SK-N-SH (cell line): ENCODE results near the gene GRM2. TPM values are rescaled to one million over a fixed set of nuclear protein-coding genes. Genes with fewer than 3 reads are reported as not detected.

Experiments used
- CTCF ChIA-PET: fragments of 300-600, 350-600 bp; formaldehyde crosslinking; extraction: SDS; loops from one replicate; lab custom pipeline; 2021; lab: Yijun Ruan, JAX
- POLR2A ChIA-PET: fragments of 350-600 bp; sonication (Branson Sonifier 250); formaldehyde crosslinking; extraction: SDS; loops from one replicate; lab custom pipeline; 2020; ENCODE audit warnings: antibody characterized with exemption, inconsistent platforms; lab: Yijun Ruan, JAX
- DNase-seq: peaks from one replicate; pipeline ENCODE4 v3.0.0; 2012
- H2AFZ ChIP-seq: fragments of 200-600 bp; sonication (generic); 2 replicates; pipeline ENCODE4 v1.8.1; 2016; ENCODE audit warnings: antibody characterized with exemption, mild to moderate bottlenecking, low read depth
- H3F3A ChIP-seq: fragments of 200-600 bp; sonication (generic); replicated peaks from 2 replicates; pipeline ENCODE3; 2016; ENCODE audit warnings: antibody characterized with exemption, mild to moderate bottlenecking; ENCODE audit not compliant: insufficient read depth
- H3K27ac ChIP-seq, 2 experiments: fragments of 200-500 bp in 1 of 2; fragments of 200-600 bp in 1 of 2; sonication (Bioruptor generic) in 1 of 2; sonication (generic), shearing (Covaris generic) in 1 of 2; 2 replicates each; pipeline versions ENCODE4 v1.5.1 to v1.6.1; 2014 to 2016; ENCODE audit warnings: low read depth in 2 of 2, inconsistent platforms in 1 of 2, low read length in 1 of 2, mild to moderate bottlenecking in 1 of 2, mixed read lengths in 1 of 2
- H3K27me3 ChIP-seq: fragments of 200-600 bp; sonication (generic), shearing (Covaris generic); 2 replicates; pipeline ENCODE4 v1.6.1; 2016; ENCODE audit warnings: mixed run types; ENCODE audit not compliant: insufficient read depth
- H3K36me3 ChIP-seq, 2 experiments: fragments of 200-500 bp in 1 of 2; fragments of 200-600 bp in 1 of 2; sonication (Bioruptor generic) in 1 of 2; sonication (generic) in 1 of 2; replicated peaks in 1 of 2; 2 replicates each; pipeline versions ENCODE3 to v1.5.1; 2014 to 2016; ENCODE audit warnings: low read length in 1 of 2, mild to moderate bottlenecking in 1 of 2; ENCODE audit not compliant: insufficient read depth in 2 of 2, control insufficient read depth in 1 of 2
- H3K4me1 ChIP-seq, 2 experiments: fragments of 200-500 bp in 1 of 2; fragments of 200-600 bp in 1 of 2; sonication (Bioruptor generic) in 1 of 2; sonication (generic), shearing (Covaris generic) in 1 of 2; 2 replicates each; pipeline versions ENCODE4 v1.5.1 to v1.6.1; 2014 to 2016; ENCODE audit warnings: low read depth in 1 of 2, low read length in 1 of 2, mixed run types in 1 of 2; ENCODE audit not compliant: insufficient read depth in 2 of 2, control insufficient read depth in 1 of 2
- H3K4me2 ChIP-seq: fragments of 200-600 bp; sonication (generic), shearing (Covaris generic); 2 replicates; pipeline ENCODE4 v1.6.1; 2017; ENCODE audit warnings: mixed run types
- H3K4me3 ChIP-seq, 2 experiments: fragments of 200-500 bp in 1 of 2; fragments of 200-600 bp in 1 of 2; sonication (Bioruptor generic) in 1 of 2; sonication (generic), shearing (Covaris generic) in 1 of 2; 2 replicates each; pipeline versions ENCODE4 v1.5.1 to v1.8.1; 2014 to 2016; ENCODE audit warnings: low read depth in 2 of 2, inconsistent platforms in 1 of 2, low read length in 1 of 2, mild to moderate bottlenecking in 1 of 2, mixed read lengths in 1 of 2, moderate library complexity in 1 of 2
- H3K79me2 ChIP-seq: fragments of 200-600 bp; sonication (generic); 2 replicates; pipeline ENCODE4 v1.8.1; 2017; ENCODE audit warnings: mild to moderate bottlenecking; ENCODE audit not compliant: insufficient read depth
- H3K9ac ChIP-seq: fragments of 200-600 bp; sonication (generic); 2 replicates; pipeline ENCODE4 v1.6.1; 2017; ENCODE audit warnings: mixed run types
- H3K9me2 ChIP-seq: fragments of 200-600 bp; sonication (generic); 2 replicates; pipeline ENCODE4 v1.6.1; 2017; ENCODE audit warnings: mixed run types
- H3K9me3 ChIP-seq: fragments of 200-600 bp; sonication (generic); 2 replicates; pipeline ENCODE4 v1.6.1; 2017; ENCODE audit warnings: mixed run types, mild to moderate bottlenecking, moderate library complexity
- H4K20me1 ChIP-seq: fragments of 200-600 bp; sonication (generic); 2 replicates; pipeline ENCODE4 v1.6.1; 2017; ENCODE audit warnings: mild to moderate bottlenecking, mixed run types; ENCODE audit not compliant: insufficient read depth
- CHD2 ChIP-seq: fragments of 150-350 bp; IDR thresholded peaks from 2 replicates; pipeline ENCODE4 v1.6.1; 2018; ENCODE audit warnings: low read length; ENCODE audit not compliant: partially characterized antibody
- ELF1 ChIP-seq: IDR thresholded peaks from 2 replicates; pipeline ENCODE4 v1.4.0; 2012
- EP300 ChIP-seq, 2 experiments: IDR thresholded peaks; 2 replicates each; pipeline versions ENCODE4 v1.4.0 to v1.6.1; 2012; ENCODE audit warnings: borderline replicate concordance in 1 of 2, low read depth in 1 of 2, low read length in 1 of 2
- EZH2phosphoT487 ChIP-seq: fragments of 200-600 bp; sonication (generic); IDR thresholded peaks from 2 replicates; pipeline ENCODE4 v1.6.1; 2017; ENCODE audit warnings: low read depth, mixed run types, mild to moderate bottlenecking, antibody characterized with exemption, moderate library complexity, borderline replicate concordance
- FOSL2 ChIP-seq: IDR thresholded peaks from 2 replicates; pipeline ENCODE4 v1.4.0; 2012; ENCODE audit warnings: low read depth, mild to moderate bottlenecking, moderate library complexity, borderline replicate concordance
- FOXJ3 ChIP-seq: sonication (generic); formaldehyde crosslinking; IDR thresholded peaks from 2 replicates; pipeline ENCODE4 v1.5.1; 2020; ENCODE audit warnings: mild to moderate bottlenecking, missing genetic modification reagents
- FOXM1 ChIP-seq: IDR thresholded peaks from 2 replicates; pipeline ENCODE4 v1.4.0; 2012; ENCODE audit warnings: low read depth, mild to moderate bottlenecking
- GATA2 ChIP-seq: sonication (generic); formaldehyde crosslinking; IDR thresholded peaks from 2 replicates; pipeline ENCODE4 v1.5.0; 2020; ENCODE audit warnings: mild to moderate bottlenecking, missing genetic modification reagents
- IRF3 ChIP-seq: fragments of 150-350 bp; IDR thresholded peaks from 2 replicates; pipeline ENCODE4 v1.6.1; 2016; ENCODE audit warnings: mild to moderate bottlenecking, low read depth, low read length
- JUND ChIP-seq: IDR thresholded peaks from 2 replicates; pipeline ENCODE4 v1.4.0; 2012
- MAX ChIP-seq: IDR thresholded peaks from 2 replicates; pipeline ENCODE4 v1.4.0; 2012; ENCODE audit warnings: low read depth
- MEF2A ChIP-seq: IDR thresholded peaks from 2 replicates; pipeline ENCODE4 v1.4.0; 2012; ENCODE audit warnings: low read depth, borderline replicate concordance
- MXI1 ChIP-seq: IDR thresholded peaks from 2 replicates; pipeline ENCODE4 v1.6.1; 2012; ENCODE audit warnings: mild to moderate bottlenecking, low read depth, low read length, improper control_type of control experiment
- NRF1 ChIP-seq: IDR thresholded peaks from 2 replicates; pipeline ENCODE4 v1.6.1; 2012; ENCODE audit warnings: low read depth, mild to moderate bottlenecking, low read length
- POLR2AphosphoS5 ChIP-seq: IDR thresholded peaks from 2 replicates; pipeline ENCODE4 v1.6.1; 2012; ENCODE audit warnings: low read depth, low read length
- REST ChIP-seq: IDR thresholded peaks from 2 replicates; pipeline ENCODE4 v1.6.1; 2012; ENCODE audit warnings: mild to moderate bottlenecking, low read depth, low read length, moderate library complexity
- RFX5 ChIP-seq: IDR thresholded peaks from 2 replicates; pipeline ENCODE4 v1.6.1; 2012; ENCODE audit warnings: mild to moderate bottlenecking, improper control_type of control experiment, low read length
- SIN3A ChIP-seq: IDR thresholded peaks from 2 replicates; pipeline ENCODE4 v1.6.1; 2012; ENCODE audit warnings: low read depth, mild to moderate bottlenecking, low read length, moderate library complexity, borderline replicate concordance
- SMC3 ChIP-seq: IDR thresholded peaks from 2 replicates; pipeline ENCODE4 v1.6.1; 2012; ENCODE audit warnings: low read depth, low read length, improper control_type of control experiment
- TAF1 ChIP-seq: IDR thresholded peaks from 2 replicates; pipeline ENCODE4 v1.6.1; 2012; ENCODE audit warnings: low read depth, mild to moderate bottlenecking, low read length, moderate library complexity, borderline replicate concordance
- YY1 ChIP-seq: IDR thresholded peaks from 2 replicates; pipeline ENCODE4 v1.4.0; 2012; ENCODE audit warnings: low read depth, mild to moderate bottlenecking
- WGBS: methylation state at CpG from one replicate; pipeline ENCODE4 v1.1.6; 2017; ENCODE audit warnings: low lambda C conversion rate; 5-methylcytosine and 5-hydroxymethylcytosine counted together
- polyA plus RNA-seq, 3 experiments: library from polyadenylated mRNA; depleted of rRNA; stranded (reverse); fragments of >200 nt; gene quantifications; 2 replicates each; pipeline ENCODE4 v1.2.3, GENCODE V29; 2012

Gene GRM2
- polyA plus RNA-seq, 1 of the 3 experiments (the other 2 are of a cell fraction) = 0.15 TPM

GRCh38 chr3:51747840-51748239 lies 41.0 kb downstream of the GRM2 start (continued):
- TF ChIP-seq REST (no peak), SIN3A (no peak), EP300 (IDR thresholded peaks at IDR 0.05; ENCODE audit: borderline replicate concordance in 1 of 2, low read depth in 1 of 2, low read length in 1 of 2) (no peak)

- Histone ChIP-seq H4K20me1 (no peaks in the 10 kb centered on the region), H3K79me2 (no peaks in the 10 kb centered on the region), H3K4me1 (no peaks in the 10 kb centered on the region), H3K4me2 (no peak overlapping the region), H3K4me3 (no peak overlapping the region), H3F3A (no peaks in the 10 kb centered on the region), H3K27me3 (no peaks in the 10 kb centered on the region), H3K36me3 (no peaks in the 10 kb centered on the region)
- TF ChIP-seq ELF1 = no peak
- no peak for TF ChIP-seq EZH2phosphoT487
- no peak for TF ChIP-seq MEF2A
- no peak for TF ChIP-seq MAX
- TF ChIP-seq GATA2 (CRISPR knock-in tag) = no peak
- TF ChIP-seq JUND = no peak
- TF ChIP-seq FOXM1 = no peak
- no peak for TF ChIP-seq CHD2
- TF ChIP-seq POLR2AphosphoS5 = no peak
- no peak for TF ChIP-seq MXI1
- TF ChIP-seq FOSL2 = no peak
- no peak for TF ChIP-seq SMC3
- TF ChIP-seq RFX5 = no peak
- TF ChIP-seq NRF1 = no peak
- no peak for TF ChIP-seq TAF1
- no peak for TF ChIP-seq YY1
- no peak for TF ChIP-seq IRF3
- TF ChIP-seq FOXJ3 (CRISPR knock-in tag) = no peak
- TF ChIP-seq EP300 (IDR thresholded peaks at IDR 0.05; ENCODE audit: borderline replicate concordance in 1 of 2, low read depth in 1 of 2, low read length in 1 of 2) = no peak
- TF ChIP-seq, all 33 proteins: peak for 0
- Histone ChIP-seq H3K9ac (no peak overlapping the region), H2AFZ (no peak overlapping the region), H3K9me2 (no peaks in the 10 kb centered on the region), H3K27ac (no peak overlapping the region), H3K9me3 (no peaks in the 10 kb centered on the region)
- WGBS = 0% methylated on average over 1 of the region's 1 CpG
- ChIA-PET CTCF (no interaction called here), POLR2A (no interaction called here)
- DNase-seq = no peak
These were observed 41.5 kb downstream of the GRM2 start for GRCh38 chr3:51748327-51748726.
